Mucosa of stomach (tissue), 1 donor: ENCODE results near the gene PITPNM3.

Source experiments
- H3K27me3 ChIP-seq: one replicate; pipeline ENCODE4 v1.7.0; 2013; ENCODE audit warnings: mild to moderate bottlenecking, low read length; ENCODE audit not compliant: control insufficient read depth, insufficient read depth
- H3K36me3 ChIP-seq: one replicate; pipeline ENCODE4 v1.7.0; 2013; ENCODE audit warnings: low read length; ENCODE audit not compliant: control insufficient read depth, insufficient read depth
- H3K4me1 ChIP-seq: one replicate; pipeline ENCODE4 v1.7.0; 2013; ENCODE audit warnings: mild to moderate bottlenecking, low read length; ENCODE audit not compliant: control insufficient read depth, insufficient read depth
- H3K4me3 ChIP-seq: one replicate; pipeline ENCODE4 v1.7.0; 2013; ENCODE audit warnings: low read length
- H3K9ac ChIP-seq: one replicate; pipeline ENCODE4 v1.7.0; 2013; ENCODE audit warnings: mild to moderate bottlenecking, low read length, moderate library complexity
- H3K9me3 ChIP-seq: one replicate; pipeline ENCODE4 v1.7.0; 2013; ENCODE audit warnings: mild to moderate bottlenecking, low read length, moderate library complexity; ENCODE audit not compliant: control insufficient read depth
- donor health status: Pancreatic carcinoma.

Gene PITPNM3

DNA sequence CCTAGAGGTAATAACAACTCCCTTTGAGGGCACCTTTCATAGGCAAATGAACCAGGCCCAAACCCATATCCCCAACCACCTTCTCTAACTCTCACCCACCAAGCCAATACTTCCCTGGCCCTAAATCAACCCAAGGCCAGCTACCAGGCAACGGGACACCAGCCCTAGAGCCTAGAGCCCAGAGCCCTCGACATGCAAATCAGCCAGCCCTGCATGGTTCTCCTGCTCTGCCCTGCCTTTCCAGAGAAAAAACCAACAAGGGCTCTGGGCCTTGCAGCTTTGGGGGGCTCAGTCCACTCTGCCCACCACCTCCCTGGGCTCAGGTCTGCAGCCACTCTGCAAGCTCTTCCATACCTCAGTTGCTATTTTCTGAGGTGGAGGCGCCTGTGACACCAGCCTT lies 55.0 kb downstream of the PITPNM3 start:
- Histone ChIP-seq H3K36me3 (no peaks in the 10 kb centered on the region), H3K4me1 (peaks cover under 1% of the 10 kb centered on the region), H3K27me3 (no peaks in the 10 kb centered on the region), H3K4me3 (no peak overlapping the region), H3K9me3 (no peaks in the 10 kb centered on the region), H3K9ac (no peak overlapping the region)

DNA sequence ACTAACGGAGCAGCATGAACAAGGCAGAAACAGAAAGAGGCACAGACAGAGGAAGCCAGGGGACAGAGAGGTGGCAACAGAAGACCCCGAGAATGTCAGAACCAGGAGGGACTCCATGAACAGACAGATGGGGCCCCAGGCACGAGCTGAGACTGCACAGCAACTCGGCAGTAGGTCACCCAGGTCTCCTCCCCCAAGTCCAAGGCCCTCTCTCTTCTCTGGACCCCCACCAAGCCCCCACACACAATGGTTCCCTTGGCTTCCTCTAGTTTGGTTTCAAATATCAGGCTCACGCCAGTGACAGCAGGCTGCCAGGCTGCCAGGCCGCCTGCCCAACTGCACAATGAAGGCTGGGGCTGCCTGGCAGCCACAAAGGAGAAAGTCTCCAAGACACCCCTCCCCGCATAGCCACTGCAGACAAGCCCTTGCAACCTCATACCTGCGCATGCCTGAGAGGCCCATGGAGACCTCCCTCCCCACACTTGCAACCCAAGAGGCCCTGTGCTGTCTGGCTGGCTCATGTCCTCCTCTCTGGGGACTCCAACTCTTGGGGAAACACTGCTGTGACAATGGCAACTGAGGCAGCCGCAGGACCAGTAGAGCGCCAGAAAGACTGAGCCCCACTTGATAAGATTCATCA lies 57.3 kb downstream of the PITPNM3 start:
- H3K4me3 ChIP-seq: no peak overlapping the region
- H3K9me3 ChIP-seq: no peaks in the 10 kb centered on the region
- H3K27me3 ChIP-seq: no peaks in the 10 kb centered on the region
- H3K36me3 ChIP-seq: no peaks in the 10 kb centered on the region
- H3K4me1 ChIP-seq: no peaks in the 10 kb centered on the region
- H3K9ac ChIP-seq: no peak overlapping the region

DNA sequence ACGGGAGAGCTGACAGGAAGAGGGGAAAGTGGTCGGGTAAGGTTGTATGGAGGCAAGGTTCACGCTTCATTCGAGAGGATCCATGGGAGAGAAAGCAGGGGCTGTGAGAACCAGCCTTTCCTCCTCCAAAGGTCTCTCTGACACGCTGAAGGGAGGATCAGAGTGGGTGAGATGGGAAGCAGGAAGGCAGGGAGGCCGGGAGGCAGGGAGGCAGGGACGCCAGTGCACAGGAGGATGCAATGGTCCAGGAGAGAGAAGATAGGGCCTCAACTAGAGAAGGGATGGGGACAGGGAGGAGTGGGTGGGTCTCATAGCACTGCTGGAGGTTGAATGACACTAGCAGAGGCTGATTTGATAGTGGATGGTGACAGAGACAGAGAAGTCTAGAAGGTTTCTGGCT lies 58.0 kb downstream of the PITPNM3 start:
- H3K4me3 ChIP-seq: no peak overlapping the region
- no peaks in the 10 kb centered on the region for H3K27me3 ChIP-seq
- no peaks in the 10 kb centered on the region for H3K36me3 ChIP-seq
- H3K9me3 ChIP-seq: no peaks in the 10 kb centered on the region
- no peak overlapping the region for H3K9ac ChIP-seq
- H3K4me1 ChIP-seq: no peaks in the 10 kb centered on the region

DNA sequence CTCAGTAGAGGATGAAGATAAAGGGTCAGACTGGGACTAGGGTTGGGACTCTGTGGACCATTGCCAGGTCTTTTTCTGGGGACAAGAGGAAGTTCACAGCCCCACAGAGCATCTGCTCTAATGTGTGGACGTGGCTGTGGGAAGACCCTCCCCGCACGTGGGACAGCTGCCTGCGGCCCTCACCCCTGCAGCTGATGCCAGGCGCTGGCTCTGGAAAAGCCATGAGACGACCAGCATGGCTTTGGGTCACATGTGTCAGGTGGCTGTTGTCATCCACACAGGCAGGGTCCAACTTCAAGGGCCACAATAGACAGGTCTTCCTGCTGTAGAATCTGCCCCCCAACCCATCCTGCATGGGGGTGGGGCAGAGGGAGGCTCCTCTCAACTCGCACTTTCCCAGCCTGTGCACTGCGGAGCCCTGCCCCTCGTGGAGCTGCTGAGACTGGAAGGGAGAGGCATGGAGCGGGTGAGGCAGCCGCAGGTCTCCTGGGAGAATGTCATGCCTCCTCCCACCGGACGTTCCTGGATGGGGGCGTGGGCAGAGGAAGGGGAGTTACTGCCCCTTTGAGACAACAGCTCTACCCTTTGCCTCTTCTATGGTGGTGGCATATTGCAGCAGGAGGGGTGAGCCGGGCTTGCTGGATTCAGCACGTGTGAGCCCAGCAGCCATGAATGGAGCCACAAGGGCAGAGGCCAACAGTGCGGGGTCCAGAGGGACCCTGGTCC lies 58.7 kb downstream of the PITPNM3 start:
- no peak overlapping the region for H3K9ac ChIP-seq
- H3K27me3 ChIP-seq: no peaks in the 10 kb centered on the region
- H3K4me3 ChIP-seq: no peak overlapping the region
- no peaks in the 10 kb centered on the region for H3K4me1 ChIP-seq
- no peaks in the 10 kb centered on the region for H3K36me3 ChIP-seq
- H3K9me3 ChIP-seq: no peaks in the 10 kb centered on the region

DNA sequence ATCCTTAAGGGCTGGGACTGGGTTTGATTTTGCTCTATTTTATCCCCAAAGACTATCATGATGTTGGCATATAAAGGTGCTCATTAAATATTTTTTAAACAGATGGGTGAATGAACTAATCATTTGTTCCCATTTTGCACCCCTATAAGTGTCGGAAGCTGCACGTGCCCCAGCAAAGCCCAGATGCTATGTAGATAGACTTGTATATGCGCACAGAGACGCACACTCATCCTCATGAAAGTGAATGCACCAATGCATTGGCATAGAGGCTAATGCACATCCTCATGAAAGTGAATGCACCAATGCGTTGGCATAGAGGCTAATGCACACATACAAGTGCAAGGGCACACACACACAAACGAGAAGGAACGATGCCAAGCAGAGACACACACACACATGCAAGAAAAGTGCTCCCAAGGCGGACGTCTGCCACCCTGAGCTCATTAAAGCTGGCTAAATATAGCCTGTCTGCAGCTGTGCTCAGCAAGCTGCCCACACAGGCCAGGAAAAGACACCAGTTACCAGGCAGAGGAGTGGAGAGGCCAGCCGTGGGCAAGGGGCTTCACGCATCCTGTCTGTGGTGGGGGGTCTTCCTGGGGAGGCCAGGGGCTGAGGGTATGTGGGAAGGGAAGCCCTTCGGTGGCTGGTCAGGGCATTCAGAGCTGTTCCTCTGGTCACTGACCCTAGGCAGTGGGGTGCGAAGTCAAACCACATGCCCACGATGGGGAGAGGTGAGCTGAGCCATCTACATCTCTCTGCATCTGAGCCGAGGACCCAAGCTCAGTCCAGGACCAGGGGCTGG lies 59.5 kb downstream of the PITPNM3 start:
- Histone ChIP-seq H3K9me3 (no peaks in the 10 kb centered on the region), H3K9ac (no peak overlapping the region), H3K4me3 (no peak overlapping the region), H3K27me3 (no peaks in the 10 kb centered on the region), H3K36me3 (no peaks in the 10 kb centered on the region), H3K4me1 (no peaks in the 10 kb centered on the region)

DNA sequence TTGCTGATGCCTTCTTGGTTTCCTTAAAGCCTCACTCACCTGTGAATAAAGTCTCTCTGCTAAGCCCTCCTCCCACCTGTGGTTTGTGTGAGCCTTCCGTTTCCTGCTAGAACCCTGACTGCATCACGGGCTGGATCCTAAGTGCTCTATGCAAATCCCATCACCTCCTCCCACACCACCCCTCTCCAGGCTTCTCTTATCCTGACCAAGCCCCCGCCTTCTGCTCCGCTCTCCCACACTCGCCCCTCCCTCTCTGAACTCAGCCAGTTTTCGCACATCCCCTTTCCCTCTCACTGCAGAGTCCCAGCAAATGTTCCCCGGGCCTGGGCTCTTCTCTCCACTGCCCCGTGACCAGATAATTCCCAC lies 60.3 kb downstream of the PITPNM3 start:
- Histone ChIP-seq H3K9ac (no peak overlapping the region), H3K4me3 (no peak overlapping the region), H3K9me3 (no peaks in the 10 kb centered on the region), H3K36me3 (no peaks in the 10 kb centered on the region), H3K4me1 (no peaks in the 10 kb centered on the region), H3K27me3 (no peaks in the 10 kb centered on the region)

DNA sequence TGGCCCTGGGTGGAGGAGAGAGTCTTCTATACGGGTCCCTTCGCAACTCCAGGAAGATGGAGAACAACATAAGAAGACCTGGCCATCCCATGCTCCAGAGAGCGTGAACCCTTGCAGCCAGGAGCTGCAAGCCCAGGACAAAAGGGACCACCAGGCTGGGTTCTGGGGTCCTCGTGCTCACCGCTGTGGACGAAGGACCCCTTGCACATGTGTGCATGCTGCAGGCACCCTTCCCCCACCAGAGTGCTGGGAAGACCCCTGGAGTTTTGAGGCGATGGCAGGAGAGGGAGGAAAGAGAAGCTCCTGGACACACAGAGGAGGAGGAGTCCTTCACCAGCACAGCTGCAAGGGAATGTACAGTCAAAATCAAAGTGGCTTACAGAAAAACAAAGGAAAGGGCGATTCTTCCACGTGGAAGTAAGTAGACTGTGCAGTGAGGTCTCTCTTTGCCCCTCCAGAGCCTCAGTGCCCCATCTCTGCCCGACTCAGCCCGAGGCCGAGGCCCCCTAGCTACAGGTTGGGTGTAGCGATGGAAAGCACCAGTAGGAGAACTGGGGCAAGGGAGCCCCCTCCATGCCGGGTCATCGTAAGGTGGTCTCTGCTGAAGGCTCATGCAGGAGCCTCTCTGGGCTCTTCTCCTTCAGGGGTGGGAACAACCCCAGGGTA lies 60.8 kb downstream of the PITPNM3 start:
- H3K9ac ChIP-seq: no peak overlapping the region
- no peaks in the 10 kb centered on the region for H3K36me3 ChIP-seq
- no peaks in the 10 kb centered on the region for H3K4me1 ChIP-seq
- no peak overlapping the region for H3K4me3 ChIP-seq
- no peaks in the 10 kb centered on the region for H3K9me3 ChIP-seq
- no peaks in the 10 kb centered on the region for H3K27me3 ChIP-seq

DNA sequence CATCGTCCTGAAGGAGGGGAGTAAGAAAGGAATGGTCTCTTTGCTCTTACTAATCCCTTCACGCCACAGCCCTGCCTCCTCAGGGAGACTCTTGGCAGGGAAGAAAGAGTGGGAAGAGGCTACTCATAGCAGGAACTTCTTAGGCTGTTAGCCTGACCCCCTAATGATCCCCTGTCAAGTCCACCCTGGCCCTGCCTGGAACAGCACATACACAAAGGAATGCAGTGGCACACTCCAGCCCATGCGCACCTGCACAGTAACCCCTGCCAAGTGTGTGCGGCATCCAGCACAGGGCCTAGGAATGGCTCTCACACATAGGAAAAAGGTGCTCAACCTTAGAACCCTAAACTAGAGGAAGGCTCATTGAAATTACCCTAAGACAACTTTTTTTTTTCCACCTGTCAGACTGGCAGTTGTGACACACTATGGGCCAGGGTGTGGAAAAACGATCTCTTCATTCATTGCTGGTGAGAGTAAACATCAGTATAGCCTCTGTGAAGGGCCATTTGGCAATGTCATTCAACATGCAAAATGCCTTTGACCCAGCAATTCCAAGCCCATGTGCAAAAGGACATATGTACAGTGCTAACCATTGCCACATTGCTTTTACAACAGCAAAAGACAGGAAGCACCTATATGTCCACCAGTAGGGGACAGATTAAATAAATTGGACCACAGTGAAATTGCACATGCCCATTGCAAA lies 62.0 kb downstream of the PITPNM3 start:
- no peaks in the 10 kb centered on the region for H3K36me3 ChIP-seq
- no peaks in the 10 kb centered on the region for H3K9me3 ChIP-seq
- H3K4me1 ChIP-seq: no peaks in the 10 kb centered on the region
- no peaks in the 10 kb centered on the region for H3K27me3 ChIP-seq
- H3K9ac ChIP-seq: no peak overlapping the region
- H3K4me3 ChIP-seq: no peak overlapping the region

DNA sequence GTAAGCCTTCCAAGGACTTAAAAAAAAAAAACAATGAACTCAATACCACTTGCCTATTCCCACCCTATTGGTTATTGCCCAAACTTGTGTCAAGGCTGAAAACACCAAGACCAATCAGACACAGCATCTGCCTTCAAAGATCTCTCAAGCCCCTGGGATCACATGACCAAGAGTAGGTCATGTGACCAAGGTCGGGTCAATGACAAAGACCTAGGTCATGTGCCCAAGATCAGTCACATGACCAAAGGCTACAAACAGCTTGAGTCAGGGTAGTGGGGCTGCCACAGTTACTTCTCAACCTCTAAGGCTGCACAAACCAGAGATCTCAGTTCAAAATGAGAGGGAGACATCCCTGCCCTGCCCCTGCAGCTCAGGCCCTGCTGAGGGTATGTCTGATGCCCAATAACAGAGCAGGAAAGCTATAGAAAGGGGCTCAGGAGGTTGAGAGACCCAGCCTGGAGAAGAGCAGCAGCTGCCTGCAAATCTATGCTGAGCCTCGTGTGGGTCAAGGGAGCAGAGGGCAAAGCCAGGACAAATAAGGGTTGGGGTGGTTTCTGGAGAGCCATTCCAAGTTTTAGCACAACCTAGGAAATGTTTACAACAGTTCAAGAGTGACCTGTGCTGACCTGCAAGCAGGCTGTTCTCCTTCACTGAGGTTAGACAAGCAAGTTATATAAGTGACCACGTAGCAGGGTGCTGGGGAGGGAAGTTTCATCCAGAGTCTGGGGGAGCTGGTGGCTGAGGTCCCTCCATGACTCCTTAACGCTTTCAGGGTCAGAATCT lies 63.3 kb downstream of the PITPNM3 start:
- H3K4me3 ChIP-seq: no peak overlapping the region
- H3K4me1 ChIP-seq: no peaks in the 10 kb centered on the region
- no peaks in the 10 kb centered on the region for H3K27me3 ChIP-seq
- H3K9me3 ChIP-seq: no peaks in the 10 kb centered on the region
- H3K36me3 ChIP-seq: no peaks in the 10 kb centered on the region
- no peak overlapping the region for H3K9ac ChIP-seq

DNA sequence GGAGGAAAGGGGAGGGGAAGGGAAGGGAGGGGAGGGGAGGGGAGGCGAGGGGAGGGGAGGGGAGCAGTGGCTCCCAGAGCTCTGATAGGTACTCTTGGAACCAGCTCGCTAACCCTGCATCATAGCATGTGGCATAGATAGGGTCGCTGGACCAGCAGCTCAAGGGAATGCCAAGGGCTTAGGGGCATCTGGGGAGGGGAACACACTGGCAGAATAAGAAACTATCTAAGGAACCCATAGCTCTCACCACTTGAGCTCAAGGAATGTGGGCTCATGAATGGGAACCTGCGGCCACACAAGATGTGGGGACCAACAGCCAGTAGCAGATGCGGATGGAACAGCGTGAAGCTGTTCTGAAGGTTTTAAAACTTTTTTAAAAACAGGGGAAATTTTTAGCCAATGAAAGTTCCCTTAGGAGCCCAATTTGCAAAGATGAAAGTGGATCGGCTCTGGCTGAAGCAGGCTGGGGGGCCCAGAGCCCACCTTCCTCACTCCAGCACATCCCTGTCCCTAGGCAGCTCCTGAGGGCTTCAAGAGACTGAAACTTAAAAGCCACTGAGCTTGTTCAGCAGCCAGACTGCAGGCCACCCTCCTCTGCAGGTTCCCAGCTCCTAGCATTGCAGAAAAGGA lies 65.2 kb downstream of the PITPNM3 start:
- Histone ChIP-seq H3K27me3 (no peaks in the 10 kb centered on the region), H3K9me3 (no peaks in the 10 kb centered on the region), H3K4me3 (no peak overlapping the region), H3K36me3 (no peaks in the 10 kb centered on the region), H3K9ac (no peak overlapping the region), H3K4me1 (no peaks in the 10 kb centered on the region)
